DMS 273 (cell line): ENCODE measurements around the gene PPP2R2C.

Experiments used
- DNase-seq: peaks from one replicate; lab custom pipeline; 2025; ENCODE audit not compliant: unreplicated experiment; lab: John Stamatoyannopoulos, UW

The PPP2R2C gene

GRCh38 chr4:6404611-6405396 is 67.6 kb downstream of the PPP2R2C start:
- no peak for DNase-seq

GRCh38 chr4:6403400-6403685 is 69.1 kb downstream of the PPP2R2C start:
- peak; percentile 44 for DNase-seq

DNA sequence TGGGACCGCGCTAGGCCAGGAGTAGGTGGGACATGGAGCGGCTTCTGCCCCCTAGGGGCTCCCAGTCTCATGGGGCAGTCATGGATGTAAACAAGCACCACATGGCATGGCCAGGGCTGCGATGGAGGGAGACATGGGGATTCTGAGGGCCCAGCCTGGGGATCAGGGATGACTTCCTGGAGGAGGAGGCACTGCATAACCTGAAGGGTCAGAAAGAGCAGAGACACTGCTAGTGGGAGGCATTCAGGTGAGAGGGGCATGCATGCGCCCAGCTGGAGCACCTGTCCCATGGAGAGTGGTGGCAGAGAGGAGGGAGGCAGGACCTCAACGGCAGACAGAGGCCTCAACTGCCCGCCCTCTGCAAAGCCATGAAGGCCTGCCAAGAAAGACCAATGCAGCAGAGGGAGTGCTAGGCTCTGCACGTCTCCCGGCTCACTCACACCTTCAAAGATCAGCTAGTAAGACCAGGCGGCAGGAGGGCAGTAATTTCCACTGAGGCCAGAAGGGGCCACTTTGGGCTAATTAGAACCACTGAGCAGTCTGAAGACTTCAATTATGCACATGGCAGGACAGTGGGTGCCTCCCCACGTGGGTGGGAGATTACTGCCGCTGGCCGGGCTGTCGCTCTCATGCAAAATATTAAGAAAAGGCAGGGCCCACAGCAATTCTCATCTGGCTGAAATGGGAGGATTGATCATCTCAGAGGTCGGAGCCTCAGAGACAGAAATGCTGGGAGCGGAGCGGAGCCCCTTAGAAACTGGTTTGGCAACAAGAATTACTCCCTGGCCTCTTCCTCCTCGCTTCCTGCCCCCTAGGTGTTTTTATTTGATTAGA is 69.6 kb downstream of the PPP2R2C start:
- DNase-seq: peak; percentile 46

- no peak for DNase-seq
Observed at GRCh38 chr4:6401797-6402196, 70.6 kb downstream of the PPP2R2C start.

GRCh38 chr4:6396696-6397236 is 75.6 kb downstream of the PPP2R2C start:
- DNase-seq: no peak

GRCh38 chr4:6395466-6396228 is 76.8 kb downstream of the PPP2R2C start:
- DNase-seq: peak; percentile 51

GRCh38 chr4:6394671-6395081 is 77.7 kb downstream of the PPP2R2C start:
- no peak for DNase-seq

- DNase-seq: no peak
Observed at GRCh38 chr4:6393544-6394475, 78.6 kb downstream of the PPP2R2C start.

DNA sequence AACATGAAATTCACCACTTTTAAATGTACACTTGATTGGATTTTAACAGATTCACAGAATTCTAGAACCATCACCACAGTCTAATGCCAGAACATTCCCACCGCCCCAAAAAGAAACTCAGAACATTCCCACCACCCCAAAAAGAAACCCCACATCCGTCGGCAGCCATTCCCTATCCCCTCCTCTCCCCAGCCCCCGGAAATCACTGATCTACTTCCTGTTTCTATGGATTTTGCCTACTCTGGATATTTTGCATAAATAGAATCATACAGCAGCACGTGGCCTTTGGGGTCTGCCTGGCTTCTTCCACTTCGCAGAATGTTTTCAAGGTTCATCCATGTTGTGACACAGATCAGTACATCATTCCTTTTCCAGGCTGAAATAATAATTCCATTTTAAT is 79.3 kb downstream of the PPP2R2C start:
- DNase-seq: no peak

GRCh38 chr4:6392407-6392806 is 80.0 kb downstream of the PPP2R2C start:
- no peak for DNase-seq

- DNase-seq: no peak
Observed at GRCh38 chr4:6391852-6392188, 80.6 kb downstream of the PPP2R2C start.

GRCh38 chr4:6391186-6391851 is 81.1 kb downstream of the PPP2R2C start:
- DNase-seq: no peak

- DNase-seq: no peak
Observed at GRCh38 chr4:6390356-6390755, 82.1 kb downstream of the PPP2R2C start.

DNA sequence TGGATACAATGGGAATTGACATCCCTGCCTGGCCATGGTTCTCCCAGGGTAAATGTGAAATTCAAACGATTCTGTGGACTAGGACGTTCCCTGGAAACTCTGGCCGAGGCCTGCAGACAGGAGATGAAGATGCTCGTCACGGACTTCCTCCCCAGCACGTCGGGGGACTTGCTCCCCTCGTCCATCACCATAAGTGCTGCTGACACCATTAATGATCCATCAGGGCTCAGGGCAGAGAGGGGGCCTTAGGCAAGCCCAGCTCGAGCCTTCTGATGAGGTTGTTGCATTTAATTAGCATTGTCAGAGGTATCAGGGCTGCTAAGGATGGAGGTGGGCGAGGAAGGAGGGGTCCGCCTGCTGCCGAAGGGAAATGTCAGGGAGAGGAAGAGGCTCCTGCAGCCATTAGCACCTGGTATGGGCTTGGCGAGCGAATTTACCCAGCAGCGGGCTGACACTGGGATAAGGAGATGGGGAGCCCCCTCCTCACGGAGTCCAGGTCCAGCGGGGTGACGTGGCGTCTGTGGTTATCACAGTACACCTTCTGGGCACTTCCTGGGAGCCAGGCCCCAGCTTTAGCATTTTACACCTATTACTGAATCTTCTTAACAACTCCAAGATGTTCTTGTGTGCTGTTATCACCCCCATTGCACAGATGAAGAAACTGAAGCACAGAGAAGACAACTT is 83.1 kb downstream of the PPP2R2C start:
- no peak for DNase-seq

GRCh38 chr4:6388713-6389112 is 83.7 kb downstream of the PPP2R2C start:
- DNase-seq: no peak

DNA sequence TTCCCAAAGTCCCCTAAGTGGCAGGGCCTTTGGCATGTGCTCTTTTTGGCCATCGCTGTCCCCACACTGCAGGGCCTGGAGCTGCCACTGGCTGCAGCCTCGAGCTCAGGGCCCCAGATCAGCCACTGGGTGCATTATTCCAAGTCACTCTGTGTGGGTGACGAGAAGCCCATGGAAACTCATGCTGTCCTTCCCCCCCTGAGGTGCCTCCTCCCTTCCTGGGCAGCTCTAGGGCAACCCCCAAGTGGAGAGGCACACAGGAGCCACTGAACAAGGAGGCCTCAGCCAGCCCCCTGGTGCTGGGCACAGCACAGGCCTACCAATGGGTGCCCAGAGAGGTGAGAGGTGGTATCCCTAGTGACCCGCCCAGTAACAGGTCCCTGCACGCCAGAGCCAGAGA is 84.5 kb downstream of the PPP2R2C start:
- DNase-seq: no peak

DNA sequence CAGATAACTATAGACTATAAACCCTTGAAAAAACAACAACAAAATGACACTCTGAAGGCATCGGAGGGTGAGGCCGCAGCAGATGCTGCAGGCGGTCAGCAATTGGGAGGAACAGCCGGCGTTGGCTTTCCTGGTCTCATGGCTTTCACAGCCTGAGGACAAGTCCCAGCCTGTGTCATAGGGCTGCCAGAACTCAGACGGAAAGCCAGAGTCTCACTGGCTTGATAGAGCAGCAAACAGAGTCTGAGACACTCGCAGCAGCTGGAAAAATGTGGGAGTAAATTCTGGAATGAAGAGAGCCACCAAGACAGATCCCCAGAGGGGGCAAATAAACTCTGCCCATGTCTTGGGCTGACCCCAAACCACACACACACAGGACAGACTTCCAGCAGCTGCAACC is 86.3 kb downstream of the PPP2R2C start:
- DNase-seq: peak; percentile 70

- DNase-seq: no peak
Observed at GRCh38 chr4:6385288-6385687, 87.1 kb downstream of the PPP2R2C start.

GRCh38 chr4:6384541-6384940 is 87.9 kb downstream of the PPP2R2C start:
- DNase-seq: no peak
